Panc1 (cell line): ENCODE results near the gene GYG2. TPM values are rescaled to one million over a fixed set of nuclear protein-coding genes. Genes with fewer than 3 reads are reported as not detected.

Experiments used
- ATAC-seq: fragments of 200-7000 bp; cut with Tn5 transposase; 2 replicates; pipeline ENCODE4 v1.9.1; 2020; ENCODE audit warnings: mild to moderate bottlenecking, moderate library complexity
- BruUV-seq: library from RNA; stranded (reverse); fragments of 400-500 nt; replicated peaks from 2 replicates; lab custom pipeline; 2021; lab: Mats Ljungman, UMichigan
- CTCF ChIA-PET: fragments of 300-600 bp; sonication (Branson Sonifier 250); formaldehyde crosslinking; loops from one replicate; lab custom pipeline; 2022; ENCODE audit warnings: antibody characterized with exemption; lab: Charles Lee
- POLR2A ChIA-PET: fragments of 300-600 bp; sonication (Branson Sonifier 250); formaldehyde crosslinking; loops from one replicate; lab custom pipeline; 2022; ENCODE audit warnings: antibody characterized with exemption; lab: Charles Lee
- DNase-seq: peaks from one replicate; pipeline ENCODE4 v3.0.0-alpha.2; 2010; ENCODE audit warnings: low read depth, low spot score
- H3K27ac ChIP-seq: 2 replicates; pipeline ENCODE4 v1.5.1; 2011; ENCODE audit warnings: mild to moderate bottlenecking, low read length, inconsistent platforms
- H3K27me3 ChIP-seq: fragments of 200-500 bp; sonication (Bioruptor generic); 2 replicates; pipeline ENCODE4 v1.6.0; 2014; ENCODE audit warnings: low read length, inconsistent platforms; ENCODE audit not compliant: control insufficient read depth, insufficient read depth
- H3K36me3 ChIP-seq: fragments of 200-500 bp; sonication (Bioruptor generic); 2 replicates; pipeline ENCODE4 v1.5.1; 2014; ENCODE audit warnings: inconsistent platforms, mild to moderate bottlenecking, low read length, moderate library complexity; ENCODE audit not compliant: control insufficient read depth, insufficient read depth
- H3K4me1 ChIP-seq: 2 replicates; pipeline ENCODE4 v1.5.1; 2011; ENCODE audit warnings: inconsistent platforms, mild to moderate bottlenecking, low read length, moderate library complexity; ENCODE audit not compliant: control insufficient read depth, insufficient read depth
- H3K4me3 ChIP-seq, 2 experiments: 2 replicates each; pipeline ENCODE4 v1.5.1; 2011 to 2012; ENCODE audit warnings: low read depth in 2 of 2, low read length in 2 of 2, mild to moderate bottlenecking in 2 of 2, inconsistent platforms in 1 of 2, moderate library complexity in 1 of 2
- H3K9me3 ChIP-seq: fragments of 200-500 bp; sonication (Bioruptor generic); 2 replicates; pipeline ENCODE4 v1.5.1; 2014; ENCODE audit warnings: low read depth, mild to moderate bottlenecking, inconsistent platforms, low read length, moderate library complexity; ENCODE audit not compliant: control insufficient read depth, insufficient read depth
- POLR2AphosphoS5 ChIP-seq: IDR thresholded peaks from 2 replicates; pipeline ENCODE4 v1.6.1; 2012; ENCODE audit warnings: mild to moderate bottlenecking, low read depth, low read length, moderate library complexity
- SIN3A ChIP-seq: IDR thresholded peaks from 2 replicates; pipeline ENCODE4 v1.6.1; 2012; ENCODE audit warnings: low read depth, mild to moderate bottlenecking, low read length, moderate library complexity, borderline replicate concordance; ENCODE audit not compliant: insufficient read depth
- TCF7L2 ChIP-seq: IDR thresholded peaks from 2 replicates; pipeline ENCODE4 v1.6.1; 2011; ENCODE audit warnings: mild to moderate bottlenecking, low read depth, low read length, inconsistent platforms
- in situ Hi-C: cut with HindIII; loops from 2 replicates; pipeline ENCODE4 v1.10.0; 2016; ENCODE audit warnings: low sequenced_read_pairs, low pct_unique_long_range_greater_than_20kb
- intact Hi-C: fragments of 100-400 bp; cut with micrococcal nuclease; formaldehyde crosslinking; loops from one replicate; pipeline ENCODE4 v1.10.0; 2022; ENCODE audit not compliant: unreplicated experiment
- total RNA-seq: library from RNA; stranded (reverse); gene quantifications from one replicate; pipeline ENCODE4 v1.2.1, GENCODE V29; 2021; ENCODE audit not compliant: unreplicated experiment
- TF ChIP-seq, protein P1 (sequence below): fragments of 450-650 bp; IDR thresholded peaks from 2 replicates; pipeline ENCODE4 v1.5.1; 2017; ENCODE audit warnings: mild to moderate bottlenecking
- TF ChIP-seq, protein P2 (sequence below), 2 experiments: IDR thresholded peaks; 2 replicates each; pipeline ENCODE4 v1.6.1; 2011 to 2012; ENCODE audit warnings: low read depth in 2 of 2, control low read depth in 1 of 2, low read length in 1 of 2, mild to moderate bottlenecking in 1 of 2, moderate library complexity in 1 of 2; ENCODE audit not compliant: insufficient read depth in 1 of 2

Gene GYG2
- total RNA-seq, 1 experiment from 2014 or later = 0.85 TPM

DNA sequence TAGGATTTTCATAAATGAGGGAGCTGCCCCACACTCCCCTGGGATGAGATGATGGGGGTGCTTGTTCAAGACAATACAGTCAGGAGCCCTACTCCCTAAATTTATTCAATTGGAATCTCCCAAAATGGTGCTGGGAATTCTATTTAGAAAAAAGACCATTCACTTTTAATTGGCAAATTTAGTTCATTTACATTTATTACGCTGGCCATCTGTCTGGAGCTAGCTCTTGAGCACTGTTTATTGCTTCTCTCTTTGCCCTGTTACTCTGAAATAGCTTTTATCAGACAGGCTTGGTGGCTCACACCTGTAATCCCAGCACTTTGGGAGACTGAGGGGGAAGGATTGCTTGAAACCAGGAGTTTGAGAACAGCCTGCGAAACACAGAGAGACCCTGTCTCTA lies 102.4 kb downstream of the GYG2 start:
- Histone ChIP-seq H3K27ac (no peak overlapping the region), H3K4me3 (no peak overlapping the region), H3K36me3 (no peaks in the 10 kb centered on the region), H3K9me3 (no peaks in the 10 kb centered on the region; the same call in 1 of the 2 replicates), H3K27me3 (no peaks in the 10 kb centered on the region), H3K4me1 (no peaks in the 10 kb centered on the region)
- no peak for ATAC-seq
- ChIA-PET POLR2A (no interaction called here), CTCF (no interaction called here)
- intact Hi-C loops = no loop called here
- no TSS peak for BruUV-seq
- DNase-seq = no peak
- in situ Hi-C loops = no loop called here
- TF ChIP-seq, protein P1, sequence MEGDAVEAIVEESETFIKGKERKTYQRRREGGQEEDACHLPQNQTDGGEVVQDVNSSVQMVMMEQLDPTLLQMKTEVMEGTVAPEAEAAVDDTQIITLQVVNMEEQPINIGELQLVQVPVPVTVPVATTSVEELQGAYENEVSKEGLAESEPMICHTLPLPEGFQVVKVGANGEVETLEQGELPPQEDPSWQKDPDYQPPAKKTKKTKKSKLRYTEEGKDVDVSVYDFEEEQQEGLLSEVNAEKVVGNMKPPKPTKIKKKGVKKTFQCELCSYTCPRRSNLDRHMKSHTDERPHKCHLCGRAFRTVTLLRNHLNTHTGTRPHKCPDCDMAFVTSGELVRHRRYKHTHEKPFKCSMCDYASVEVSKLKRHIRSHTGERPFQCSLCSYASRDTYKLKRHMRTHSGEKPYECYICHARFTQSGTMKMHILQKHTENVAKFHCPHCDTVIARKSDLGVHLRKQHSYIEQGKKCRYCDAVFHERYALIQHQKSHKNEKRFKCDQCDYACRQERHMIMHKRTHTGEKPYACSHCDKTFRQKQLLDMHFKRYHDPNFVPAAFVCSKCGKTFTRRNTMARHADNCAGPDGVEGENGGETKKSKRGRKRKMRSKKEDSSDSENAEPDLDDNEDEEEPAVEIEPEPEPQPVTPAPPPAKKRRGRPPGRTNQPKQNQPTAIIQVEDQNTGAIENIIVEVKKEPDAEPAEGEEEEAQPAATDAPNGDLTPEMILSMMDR = no peak
- TF ChIP-seq TCF7L2 (no peak), SIN3A (no peak), POLR2AphosphoS5 (no peak)
- TF ChIP-seq, protein P2, sequence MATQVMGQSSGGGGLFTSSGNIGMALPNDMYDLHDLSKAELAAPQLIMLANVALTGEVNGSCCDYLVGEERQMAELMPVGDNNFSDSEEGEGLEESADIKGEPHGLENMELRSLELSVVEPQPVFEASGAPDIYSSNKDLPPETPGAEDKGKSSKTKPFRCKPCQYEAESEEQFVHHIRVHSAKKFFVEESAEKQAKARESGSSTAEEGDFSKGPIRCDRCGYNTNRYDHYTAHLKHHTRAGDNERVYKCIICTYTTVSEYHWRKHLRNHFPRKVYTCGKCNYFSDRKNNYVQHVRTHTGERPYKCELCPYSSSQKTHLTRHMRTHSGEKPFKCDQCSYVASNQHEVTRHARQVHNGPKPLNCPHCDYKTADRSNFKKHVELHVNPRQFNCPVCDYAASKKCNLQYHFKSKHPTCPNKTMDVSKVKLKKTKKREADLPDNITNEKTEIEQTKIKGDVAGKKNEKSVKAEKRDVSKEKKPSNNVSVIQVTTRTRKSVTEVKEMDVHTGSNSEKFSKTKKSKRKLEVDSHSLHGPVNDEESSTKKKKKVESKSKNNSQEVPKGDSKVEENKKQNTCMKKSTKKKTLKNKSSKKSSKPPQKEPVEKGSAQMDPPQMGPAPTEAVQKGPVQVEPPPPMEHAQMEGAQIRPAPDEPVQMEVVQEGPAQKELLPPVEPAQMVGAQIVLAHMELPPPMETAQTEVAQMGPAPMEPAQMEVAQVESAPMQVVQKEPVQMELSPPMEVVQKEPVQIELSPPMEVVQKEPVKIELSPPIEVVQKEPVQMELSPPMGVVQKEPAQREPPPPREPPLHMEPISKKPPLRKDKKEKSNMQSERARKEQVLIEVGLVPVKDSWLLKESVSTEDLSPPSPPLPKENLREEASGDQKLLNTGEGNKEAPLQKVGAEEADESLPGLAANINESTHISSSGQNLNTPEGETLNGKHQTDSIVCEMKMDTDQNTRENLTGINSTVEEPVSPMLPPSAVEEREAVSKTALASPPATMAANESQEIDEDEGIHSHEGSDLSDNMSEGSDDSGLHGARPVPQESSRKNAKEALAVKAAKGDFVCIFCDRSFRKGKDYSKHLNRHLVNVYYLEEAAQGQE (IDR thresholded peaks at IDR 0.05; ENCODE audit: insufficient read depth in 1 of 2, low read depth in 2 of 2, low read length in 1 of 2) = no peak

DNA sequence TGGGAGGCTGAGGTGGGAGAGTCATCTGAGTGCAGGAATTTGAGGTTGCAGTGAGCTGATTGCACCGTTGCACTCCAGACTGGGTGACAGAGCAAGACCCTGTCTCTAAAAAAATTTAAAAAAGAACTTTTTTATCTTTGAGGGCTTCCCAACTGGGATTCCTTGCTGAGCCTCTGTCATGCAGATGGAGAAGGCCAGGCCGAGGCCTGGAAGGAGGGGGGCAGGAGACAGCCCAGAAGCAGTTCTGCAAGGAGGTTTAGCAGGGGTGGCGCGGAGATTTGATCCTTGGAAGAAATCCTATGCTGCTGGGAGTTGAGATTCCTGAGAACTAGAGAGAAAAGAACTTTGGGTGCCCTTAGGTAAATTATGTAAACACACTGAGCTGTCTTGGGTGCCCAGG lies 102.9 kb downstream of the GYG2 start:
- intact Hi-C loops (no loop called here), in situ Hi-C loops (no loop called here)
- ChIA-PET POLR2A (no interaction called here), CTCF (no interaction called here)
- Histone ChIP-seq H3K4me1 (no peaks in the 10 kb centered on the region), H3K9me3 (no peaks in the 10 kb centered on the region; the same call in 1 of the 2 replicates), H3K36me3 (no peaks in the 10 kb centered on the region), H3K27me3 (no peaks in the 10 kb centered on the region), H3K27ac (no peak overlapping the region), H3K4me3 (no peak overlapping the region)
- DNase-seq (no peak), ATAC-seq (no peak)
- BruUV-seq = no TSS peak
- TF ChIP-seq TCF7L2 = no peak
- TF ChIP-seq POLR2AphosphoS5 = no peak
- TF ChIP-seq, protein P2 (IDR thresholded peaks at IDR 0.05; ENCODE audit: insufficient read depth in 1 of 2, low read depth in 2 of 2, low read length in 1 of 2) = no peak
- TF ChIP-seq, protein P1 = no peak
- no peak for TF ChIP-seq SIN3A

Other genes with a start within 250 kb of the GYG2 start
- gene CD99, start 137.6 kb upstream of the GYG2 start, total RNA-seq = 67.6 TPM
- gene XG, start 76.9 kb upstream of the GYG2 start, total RNA-seq = not detected
- gene ARSD, start 100.4 kb downstream of the GYG2 start, total RNA-seq = 12.7 TPM
- not detected for gene ARSH, start 177.6 kb downstream of the GYG2 start, total RNA-seq
- not detected for gene ARSF, start 212.5 kb downstream of the GYG2 start, total RNA-seq